HepG2 (cell line): Measurements from ENCODE around the gene GRID1. TPM values are rescaled to one million over a fixed set of nuclear protein-coding genes. Genes with fewer than 3 reads are reported as not detected.

ENCODE experiments used
- ATAC-seq: fragments of 200-7000 bp; cut with Tn5 transposase; 3 replicates; pipeline ENCODE4 v1.9.1; 2020; ENCODE audit warnings: mild to moderate bottlenecking, moderate library complexity
- BruUV-seq: library from RNA; stranded (reverse); fragments of 400-500 nt; replicated peaks from 2 replicates; lab custom pipeline; 2021; lab: Mats Ljungman, UMichigan
- CTCF ChIA-PET: fragments of 300-600 bp; formaldehyde crosslinking; extraction: SDS; loops from one replicate; lab custom pipeline; 2021; ENCODE audit warnings: low total read pairs, inconsistent platforms, low intra/inter-chr PET ratio; lab: Yijun Ruan, JAX
- POLR2A ChIA-PET: fragments of 350-600 bp; sonication (Branson Sonifier 250); formaldehyde crosslinking; loops from one replicate; lab custom pipeline; 2020; ENCODE audit warnings: antibody characterized with exemption, inconsistent platforms; lab: Yijun Ruan, JAX
- DNase-seq: peaks from one replicate; pipeline ENCODE4 v3.0.0-alpha.2; 2015; ENCODE audit warnings: low spot score
- FAIRE-seq: peaks from 3 replicates; lab custom pipeline; 2011; peaks lifted over from hg19 to GRCh38; lab: Jason Lieb, UNC
- H2AFZ ChIP-seq: one replicate; pipeline ENCODE4 v1.6.1; 2011; ENCODE audit warnings: low read length, inconsistent platforms
- H3K27ac ChIP-seq: fragments of 300-600 bp; 3 replicates; pipeline ENCODE4 v1.8.0; 2011; ENCODE audit warnings: mixed run types, mild to moderate bottlenecking, mixed read lengths, low read length, inconsistent platforms; ENCODE audit not compliant: insufficient read depth; ENCODE audit errors: extremely low read length
- H3K27me3 ChIP-seq, 2 experiments: fragments of 200-600 bp in 1 of 2; 2 replicates in 1 of 2; 3 replicates in 1 of 2; pipeline versions ENCODE4 v1.6.0 to v1.8.0; 2011; ENCODE audit warnings: low read length in 2 of 2, mild to moderate bottlenecking in 2 of 2, moderate library complexity in 2 of 2, inconsistent platforms in 1 of 2; ENCODE audit not compliant: insufficient read depth in 2 of 2, control insufficient read depth in 1 of 2
- H3K36me3 ChIP-seq, 2 experiments: fragments of 200-600 bp in 1 of 2; replicated peaks in 1 of 2; 2 replicates in 1 of 2; 3 replicates in 1 of 2; pipeline versions ENCODE4 v1.5.1 to v1.8.0; 2011; ENCODE audit warnings: low read length in 2 of 2, inconsistent platforms in 1 of 2; ENCODE audit not compliant: insufficient read depth in 2 of 2, control insufficient read depth in 1 of 2
- H3K4me1 ChIP-seq: 2 replicates; pipeline ENCODE4 v1.5.1; 2012; ENCODE audit warnings: low read length, inconsistent platforms; ENCODE audit not compliant: insufficient read depth
- H3K4me2 ChIP-seq: 2 replicates; pipeline ENCODE4 v1.6.0; 2011; ENCODE audit warnings: low read depth, low read length, inconsistent platforms
- H3K4me3 ChIP-seq, 3 experiments: fragments of 200-600 bp in 1 of 3; sonication (generic), shearing (Covaris generic) in 1 of 3; replicated peaks in 1 of 3; 2 replicates each; pipeline ENCODE4 v1.5.1; 2011 to 2016; ENCODE audit warnings: low read length in 3 of 3, inconsistent platforms in 2 of 3, low read depth in 2 of 3, mild to moderate bottlenecking in 2 of 3, control low read depth in 1 of 3, mixed read lengths in 1 of 3; ENCODE audit not compliant: insufficient read depth in 1 of 3
- H3K79me2 ChIP-seq: one replicate; pipeline ENCODE4 v1.6.1; 2011; ENCODE audit warnings: low read length, inconsistent platforms; ENCODE audit not compliant: insufficient read depth
- H3K9ac ChIP-seq: 2 replicates; pipeline ENCODE4 v1.6.0; 2011; ENCODE audit warnings: mild to moderate bottlenecking, low read depth, low read length, inconsistent platforms; ENCODE audit not compliant: insufficient read depth
- H3K9me3 ChIP-seq: 2 replicates; pipeline ENCODE4 v1.5.1; 2012; ENCODE audit warnings: mild to moderate bottlenecking, low read length
- H4K20me1 ChIP-seq: 2 replicates; pipeline ENCODE4 v1.6.0; 2011; ENCODE audit warnings: inconsistent platforms, mild to moderate bottlenecking, low read length, moderate library complexity; ENCODE audit not compliant: insufficient read depth
- ARID3A ChIP-seq: IDR thresholded peaks from 2 replicates; pipeline ENCODE4 v1.6.1; 2012; ENCODE audit warnings: low read depth, low read length, improper control_type of control experiment
- ASH2L ChIP-seq: fragments of 300-600, 200-600 bp; sonication (generic); IDR thresholded peaks from 2 replicates; pipeline ENCODE4 v1.7.0; 2017; ENCODE audit warnings: low read depth, mild to moderate bottlenecking, moderate library complexity, mixed read lengths, low read length; ENCODE audit not compliant: insufficient read length
- CBX2 ChIP-seq, 2 experiments: fragments of 200-600 bp in 1 of 2; sonication (generic); formaldehyde crosslinking in 1 of 2; IDR thresholded peaks; 2 replicates each; pipeline versions ENCODE4 v1.7.0 to v1.8.1; 2018 to 2022; ENCODE audit warnings: low read depth in 2 of 2, low read length in 1 of 2, mild to moderate bottlenecking in 1 of 2, missing genetic modification reagents in 1 of 2
- CEBPG ChIP-seq: IDR thresholded peaks from 2 replicates; pipeline ENCODE4 v1.6.1; 2016
- FOXP4 ChIP-seq: sonication (generic); formaldehyde crosslinking; IDR thresholded peaks from 2 replicates; pipeline ENCODE4 v1.4.0; 2020; ENCODE audit warnings: missing genetic modification reagents
- HNF4A ChIP-seq: sonication (generic); formaldehyde crosslinking; IDR thresholded peaks from 2 replicates; pipeline ENCODE4 v1.4.0; 2020; ENCODE audit warnings: missing genetic modification reagents
- HNF4G ChIP-seq, 2 experiments: sonication (generic) in 1 of 2; formaldehyde crosslinking in 1 of 2; IDR thresholded peaks; 2 replicates each; pipeline versions ENCODE4 v1.4.0 to v1.6.1; 2011 to 2020; ENCODE audit warnings: borderline replicate concordance in 2 of 2, low read depth in 2 of 2, mild to moderate bottlenecking in 2 of 2, low read length in 1 of 2, missing genetic modification reagents in 1 of 2, moderate library complexity in 1 of 2
- MTF1 ChIP-seq: sonication (generic); formaldehyde crosslinking; IDR thresholded peaks from 2 replicates; pipeline ENCODE4 v1.5.0; 2020; ENCODE audit warnings: missing genetic modification reagents
- NKX3-1 ChIP-seq: sonication (generic); formaldehyde crosslinking; IDR thresholded peaks from 2 replicates; pipeline ENCODE4 v1.5.0; 2020; ENCODE audit warnings: missing genetic modification reagents
- SOX5 ChIP-seq: IDR thresholded peaks from 2 replicates; pipeline ENCODE4 v1.6.1; 2016; ENCODE audit warnings: borderline replicate concordance
- SOX6 ChIP-seq, 2 experiments: fragments of 450-650 bp in 1 of 2; sonication (generic) in 1 of 2; formaldehyde crosslinking in 1 of 2; IDR thresholded peaks; 2 replicates each; pipeline versions ENCODE4 v1.4.0 to v1.6.1; 2017 to 2020; ENCODE audit warnings: antibody characterized with exemption in 1 of 2, mild to moderate bottlenecking in 1 of 2, missing genetic modification reagents in 1 of 2
- ZNF562 ChIP-seq: sonication (generic); formaldehyde crosslinking; IDR thresholded peaks from 2 replicates; pipeline ENCODE4 v1.8.0; 2022; ENCODE audit warnings: missing genetic modification reagents, borderline replicate concordance
- ZNF570 ChIP-seq: sonication (generic); formaldehyde crosslinking; IDR thresholded peaks from 2 replicates; pipeline ENCODE4 v1.4.0; 2020; ENCODE audit warnings: mild to moderate bottlenecking, missing genetic modification reagents, borderline replicate concordance
- ZUFSP ChIP-seq: sonication (generic); formaldehyde crosslinking; IDR thresholded peaks from 2 replicates; pipeline ENCODE4 v1.9.0; 2021; ENCODE audit warnings: missing genetic modification reagents, mild to moderate bottlenecking, borderline replicate concordance
- WGBS: methylation state at CpG from one replicate; pipeline ENCODE4 v1.1.6; 2017; ENCODE audit warnings: low lambda C conversion rate; 5-methylcytosine and 5-hydroxymethylcytosine counted together
- in situ Hi-C: cut with HindIII; loops from 2 replicates; pipeline ENCODE4 v1.10.0; 2017; ENCODE audit warnings: low pct_unique_long_range_greater_than_20kb; ENCODE audit not compliant: extremely low pct_ligation_motif_present
- intact Hi-C: fragments of 100-400 bp; cut with micrococcal nuclease; formaldehyde crosslinking; loops from one replicate; pipeline ENCODE4 v1.10.0; 2022; ENCODE audit not compliant: unreplicated experiment
- polyA plus RNA-seq, 8 experiments: library from polyadenylated mRNA; depleted of rRNA in 3 of 8; stranded (reverse) in 7 of 8; unstranded in 1 of 8; fragments of >200 nt; fragmentation: Illumina TruSeq in 4 of 8; extraction: Trizol in 4 of 8; gene quantifications; 2 replicates each; pipeline versions ENCODE4 v1.2.1 to v1.2.3, GENCODE V29; 2011 to 2016; ENCODE audit warnings: low read depth in 4 of 8, missing spikeins in 1 of 8, mixed read lengths in 1 of 8; ENCODE audit not compliant: insufficient read depth in 1 of 8
- total RNA-seq, 5 experiments: library from RNA; depleted of rRNA; stranded (reverse); fragments of >200 nt; fragmentation: Illumina TruSeq; extraction: Trizol; gene quantifications; 2 replicates each; pipeline ENCODE4 v1.2.3, GENCODE V29; 2016; ENCODE audit warnings: low read depth in 1 of 5

GRID1 gene
- total and polyA plus RNA-seq, 2 of the 13 experiments (the other 11 are each of a cell fraction or from before 2014, with no cell fraction given) = 0.05 TPM; not detected in 1

- FAIRE-seq = no peak
- peaks cover 18% of the 10 kb centered on the region for H3K4me1 ChIP-seq
- peak overlapping the region; percentile 25 for H3K4me2 ChIP-seq
- 30% methylated on average over 5 of the region's 5 CpGs for WGBS
- ATAC-seq = peak; percentile 26; the same call in 2 of the 3 replicates
- no peaks in the 10 kb centered on the region for H3K79me2 ChIP-seq
- no peak for DNase-seq
- BruUV-seq = no TSS peak
- H3K9ac ChIP-seq = no peak overlapping the region
- H2AFZ ChIP-seq = no peak overlapping the region
- intact Hi-C loops (no loop called here), in situ Hi-C loops (no loop called here)
- POLR2A ChIA-PET = no interaction called here
- H4K20me1 ChIP-seq = no peaks in the 10 kb centered on the region
- CTCF ChIA-PET = interaction anchor here (0.6 kb wide), 1 partner anchor 13 kb away, joined by 3 read pairs; no protein-coding TSS in a partner anchor
- H3K36me3 ChIP-seq = no peaks in the 10 kb centered on the region
- no peaks in the 10 kb centered on the region for H3K9me3 ChIP-seq
- no peak overlapping the region for H3K4me3 ChIP-seq
- no peak overlapping the region for H3K27ac ChIP-seq
- peaks cover 8 to 78% of the 10 kb centered on the region in 2 experiments for H3K27me3 ChIP-seq
- TF ChIP-seq ZNF570 (CRISPR knock-in tag) = no peak
- peak; percentile 41 for TF ChIP-seq ASH2L
- no peak for TF ChIP-seq SOX6 (IDR thresholded peaks at IDR 0.05)
- peak; percentile 42; the same call in 1 of the 2 replicates for TF ChIP-seq SOX6 (CRISPR knock-in tag; IDR thresholded peaks at IDR 0.05)
- TF ChIP-seq ZNF562 (CRISPR knock-in tag) = no peak
- no peak for TF ChIP-seq NKX3-1 (CRISPR knock-in tag)
- TF ChIP-seq HNF4A (CRISPR knock-in tag) = 0 out of 2 replicates have a peak, but pooled peaks have one; percentile 23
- TF ChIP-seq SOX5 (CRISPR knock-in tag) = no peak
- peak; percentile 34; the same call in 1 of the 2 replicates for TF ChIP-seq HNF4G (IDR thresholded peaks at IDR 0.05; ENCODE audit: borderline replicate concordance, low read depth, low read length)
- no peak for TF ChIP-seq HNF4G (CRISPR knock-in tag; IDR thresholded peaks at IDR 0.05; ENCODE audit: borderline replicate concordance, low read depth)
- peak; percentile 47; the same call in 1 of the 2 replicates for TF ChIP-seq ARID3A
- no peak for TF ChIP-seq ZUFSP (CRISPR knock-in tag)
- TF ChIP-seq FOXP4 (CRISPR knock-in tag) = no peak
- TF ChIP-seq MTF1 = no peak
- TF ChIP-seq CEBPG (CRISPR knock-in tag) = no peak
- TF ChIP-seq CBX2 (IDR thresholded peaks at IDR 0.05; ENCODE audit: low read depth, low read length) = no peak
- TF ChIP-seq CBX2 (CRISPR knock-in tag; IDR thresholded peaks at IDR 0.05; ENCODE audit: low read depth) = no peak
Observed at GRCh38 chr10:86361156-86362128, 5.2 kb downstream of the GRID1 start.
